H1 (cell line): Measurements from ENCODE around the gene ST6GALNAC3. TPM values are rescaled to one million over a fixed set of nuclear protein-coding genes. Genes with fewer than 3 reads are reported as not detected.

Experiments
- ASH2L ChIP-seq: fragments of 200-600, 300-600 bp; sonication (generic); IDR thresholded peaks from one replicate; pipeline ENCODE4 v1.7.1; 2017; ENCODE audit warnings: low read length
- MAFK ChIP-seq: IDR thresholded peaks from 2 replicates; pipeline ENCODE4 v1.6.1; 2012; ENCODE audit warnings: low read depth, mild to moderate bottlenecking, improper control_type of control experiment, low read length
- NANOG ChIP-seq: IDR thresholded peaks from 2 replicates; pipeline ENCODE4 v1.6.1; 2011; ENCODE audit warnings: low read length, low read depth, mild to moderate bottlenecking, inconsistent platforms; ENCODE audit not compliant: insufficient read depth, poor library complexity, severe bottlenecking
- SUZ12 ChIP-seq: fragments of 200-600 bp; sonication (generic); IDR thresholded peaks from 2 replicates; pipeline ENCODE4 v1.6.1; 2012; ENCODE audit warnings: mild to moderate bottlenecking, inconsistent platforms, low read length, moderate library complexity, mixed read lengths
- polyA plus RNA-seq, 7 experiments: library from polyadenylated mRNA; depleted of rRNA in 3 of 7; stranded (reverse) in 5 of 7; unstranded in 2 of 7; fragments of >200 nt in 5 of 7; fragments of 200-250 nt in 2 of 7; gene quantifications; 1 replicate in 5 of 7; 2 replicates in 1 of 7; 4 replicates in 1 of 7; pipeline versions ENCODE4 v1.2.1 to v1.2.3, GENCODE V29; 2011 to 2013; ENCODE audit warnings: missing spikeins in 2 of 7, mixed read lengths in 2 of 7
- total RNA-seq: library from RNA; stranded (reverse); fragmentation: NEBNext Ultra II Directional; extraction: Animal tissue kit (Norgen Biotek cat#: 25700); gene quantifications from 2 replicates; pipeline ENCODE4 v1.2.1, GENCODE V29; 2021

The ST6GALNAC3 gene
- total and polyA plus RNA-seq, 2 of the 8 experiments (the other 6 are each of a cell fraction or from before 2014, with no cell fraction given): 4.9 to 19.0 TPM

GRCh38 chr1:76170513-76170912, 96.0 kb downstream of the ST6GALNAC3 start (continued):
- TF ChIP-seq ASH2L (no peak), MAFK (no peak), SUZ12 (no peak), NANOG (no peak)
